KOPT-K1 (cell line): ENCODE results near the gene FTO.

ENCODE experiments used
- H3K27ac ChIP-seq: fragments of 200-600 bp; sonication (generic); 2 replicates; pipeline ENCODE4 v1.5.1; 2016; ENCODE audit warnings: antibody characterized with exemption, mild to moderate bottlenecking, low read depth, low read length; ENCODE audit not compliant: poor library complexity, severe bottlenecking
- H3K36me3 ChIP-seq: fragments of 200-600 bp; sonication (generic); 2 replicates; pipeline ENCODE4 v1.5.1; 2017; ENCODE audit warnings: antibody characterized with exemption, mild to moderate bottlenecking, low read length, moderate library complexity; ENCODE audit not compliant: insufficient read depth
- H3K9me3 ChIP-seq: fragments of 200-600 bp; sonication (generic); 2 replicates; pipeline ENCODE4 v1.5.1; 2017; ENCODE audit warnings: antibody characterized with exemption, low read length, mild to moderate bottlenecking; ENCODE audit not compliant: insufficient read depth, poor library complexity, severe bottlenecking

FTO gene

DNA sequence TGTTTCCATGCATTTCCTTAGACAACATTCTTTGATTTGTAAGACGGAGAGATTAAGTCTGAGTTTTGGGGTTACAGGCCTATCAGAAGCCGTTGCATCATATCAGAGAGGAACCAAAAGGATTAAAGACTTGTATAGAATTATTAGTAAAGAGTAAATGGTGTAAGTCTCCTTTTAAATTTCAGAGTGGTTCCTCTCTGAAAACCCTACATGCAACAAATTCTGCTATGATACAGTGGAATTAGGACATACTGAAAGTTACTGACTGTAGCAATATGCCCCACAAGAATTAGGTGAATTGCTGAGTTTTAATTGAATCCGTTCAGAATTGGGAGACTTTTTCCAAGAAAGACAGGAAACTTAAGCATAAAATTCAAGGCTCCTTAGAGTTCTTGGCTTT lies 221.6 kb downstream of the FTO start:
- Histone ChIP-seq H3K27ac (no peak overlapping the region), H3K36me3 (no peaks in the 10 kb centered on the region), H3K9me3 (no peaks in the 10 kb centered on the region)

DNA sequence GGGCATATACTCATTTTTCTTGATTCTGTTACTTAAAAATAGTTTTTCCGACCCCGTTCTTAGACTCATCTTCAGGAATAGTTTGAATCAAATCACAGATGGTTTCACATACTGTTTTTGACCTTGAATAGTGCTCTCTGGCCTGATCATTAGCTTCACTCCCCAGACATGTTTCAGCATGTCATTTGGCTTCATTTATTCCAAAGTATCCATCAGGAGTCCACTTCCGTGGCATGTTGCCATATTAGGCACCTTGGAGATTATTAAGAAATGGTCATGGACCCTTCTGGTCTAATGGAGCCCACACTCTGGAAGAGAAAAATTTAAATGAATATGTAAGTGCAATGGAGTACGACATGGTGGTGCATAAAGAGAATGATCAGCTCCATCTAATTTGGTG lies 222.3 kb downstream of the FTO start:
- Histone ChIP-seq H3K9me3 (no peaks in the 10 kb centered on the region), H3K36me3 (no peaks in the 10 kb centered on the region), H3K27ac (no peak overlapping the region)

DNA sequence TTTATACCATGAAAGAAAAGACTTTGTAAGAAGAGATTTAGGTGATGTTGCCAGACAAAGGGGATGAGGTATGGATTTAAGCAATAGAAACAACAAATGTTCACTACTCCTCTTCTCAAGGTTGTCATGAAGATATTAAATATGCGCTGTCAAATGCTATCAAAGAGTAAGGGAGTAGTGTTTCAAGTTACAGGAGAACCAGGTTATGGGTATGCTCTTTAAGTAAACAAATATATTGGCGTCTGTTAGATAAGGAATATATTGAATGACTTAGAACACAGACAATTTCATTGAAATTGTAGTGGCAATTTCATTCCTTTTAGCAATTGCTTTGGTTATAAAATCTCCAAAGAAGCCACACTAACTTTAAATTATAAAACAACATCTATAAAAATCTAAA lies 229.0 kb downstream of the FTO start:
- Histone ChIP-seq H3K27ac (no peak overlapping the region), H3K36me3 (peaks cover 15% of the 10 kb centered on the region; the same call in 1 of the 2 replicates), H3K9me3 (no peaks in the 10 kb centered on the region)

DNA sequence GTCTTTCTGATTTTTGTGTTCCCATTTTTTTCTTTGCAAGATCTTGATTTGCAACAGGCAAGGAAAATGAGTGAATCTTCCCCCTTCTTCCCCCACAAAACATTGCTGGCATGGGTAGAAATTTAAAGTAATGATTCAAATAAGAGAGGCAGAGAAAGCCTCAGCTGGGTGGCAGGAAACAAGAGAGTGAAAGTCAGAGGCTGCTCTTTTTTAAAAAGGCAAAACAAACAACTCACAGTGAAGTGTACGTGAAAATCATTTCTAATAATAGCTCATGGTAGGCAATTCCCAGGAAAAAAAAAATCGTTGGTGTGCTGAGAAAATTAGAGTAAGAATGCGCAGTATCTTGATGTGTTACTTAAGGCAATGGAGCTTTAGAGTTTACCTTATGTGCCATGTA lies 229.5 kb downstream of the FTO start:
- no peak overlapping the region for H3K27ac ChIP-seq
- peaks cover 15% of the 10 kb centered on the region; the same call in 1 of the 2 replicates for H3K36me3 ChIP-seq
- H3K9me3 ChIP-seq, result no peaks in the 10 kb centered on the region

DNA sequence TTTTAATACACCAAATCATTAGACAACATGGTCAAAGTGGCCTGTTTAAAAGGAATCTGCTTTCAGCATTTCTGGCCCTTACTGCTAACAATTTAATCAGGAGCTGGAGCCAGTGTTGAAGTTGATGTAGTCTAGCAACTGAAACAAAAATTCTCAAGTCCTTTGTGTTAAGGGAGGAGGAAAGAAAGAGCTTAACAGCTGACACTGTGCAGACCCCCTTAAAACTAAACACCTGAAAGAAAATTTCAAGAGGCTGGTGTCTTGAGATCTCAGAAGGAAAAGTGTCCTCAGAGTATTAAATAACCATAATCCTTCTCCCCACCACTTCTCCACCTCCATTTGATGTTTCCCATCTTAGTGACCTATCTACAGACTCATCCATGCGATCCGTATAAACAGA lies 232.1 kb downstream of the FTO start:
- no peaks in the 10 kb centered on the region for H3K9me3 ChIP-seq
- no peak overlapping the region for H3K27ac ChIP-seq
- peaks cover 15% of the 10 kb centered on the region; the same call in 1 of the 2 replicates for H3K36me3 ChIP-seq

DNA sequence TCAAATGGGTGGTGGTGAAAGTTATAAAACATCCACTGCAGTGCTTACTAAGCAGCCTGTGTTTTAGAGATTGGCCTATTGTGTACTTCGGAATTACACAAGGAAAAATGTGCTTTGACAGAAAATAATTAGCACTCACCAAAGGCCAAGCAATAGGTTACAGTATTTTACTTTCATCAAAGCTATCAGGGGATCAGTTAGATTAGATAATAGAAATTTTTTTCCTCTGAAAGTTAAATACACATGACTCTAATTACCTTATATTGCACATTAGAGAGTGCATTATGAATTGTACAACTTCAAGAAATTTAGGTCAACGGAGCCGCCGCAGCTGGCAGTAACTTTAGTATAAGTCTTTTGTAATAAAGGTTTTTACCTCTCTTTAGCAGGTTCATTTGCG lies 232.6 kb downstream of the FTO start:
- H3K36me3 ChIP-seq, result peaks cover 17% of the 10 kb centered on the region; the same call in 1 of the 2 replicates
- no peaks in the 10 kb centered on the region for H3K9me3 ChIP-seq
- H3K27ac ChIP-seq, result no peak overlapping the region

DNA sequence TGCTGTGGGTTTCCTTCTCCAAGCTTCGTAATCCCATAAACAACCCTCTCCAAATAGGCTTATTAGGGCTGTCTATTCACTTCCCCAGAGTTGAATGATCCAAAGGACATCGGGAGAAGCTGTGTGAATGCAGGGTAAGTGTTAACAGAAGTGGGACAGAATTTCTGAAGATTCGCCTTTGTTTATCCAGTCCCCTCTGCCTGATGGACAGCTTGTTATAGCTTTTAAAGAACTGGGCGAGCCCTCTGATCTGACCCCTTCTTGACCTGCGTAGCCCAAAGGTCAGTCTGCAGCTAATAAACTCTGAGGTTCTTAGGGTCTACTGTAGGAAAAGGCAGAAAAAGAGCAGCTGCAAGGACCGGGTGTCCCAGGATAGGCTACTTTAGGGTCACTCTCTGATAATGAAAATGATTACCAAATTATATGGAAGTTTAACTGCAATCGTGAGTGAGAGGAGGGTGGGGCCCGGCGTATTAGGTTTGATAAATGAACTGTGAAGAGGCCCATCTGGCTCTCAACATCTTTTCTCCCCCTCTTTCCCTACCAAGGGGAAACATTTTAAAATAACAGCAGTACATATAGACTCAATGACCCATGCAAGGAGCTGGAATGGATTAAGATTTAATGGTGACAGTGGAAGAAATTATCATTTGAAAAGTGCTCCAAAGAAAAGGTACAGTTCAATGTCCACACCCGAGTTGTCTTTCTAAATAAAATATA lies 233.4 kb downstream of the FTO start:
- H3K9me3 ChIP-seq, result no peaks in the 10 kb centered on the region
- H3K36me3 ChIP-seq, result peaks cover 18% of the 10 kb centered on the region; the same call in 1 of the 2 replicates

DNA sequence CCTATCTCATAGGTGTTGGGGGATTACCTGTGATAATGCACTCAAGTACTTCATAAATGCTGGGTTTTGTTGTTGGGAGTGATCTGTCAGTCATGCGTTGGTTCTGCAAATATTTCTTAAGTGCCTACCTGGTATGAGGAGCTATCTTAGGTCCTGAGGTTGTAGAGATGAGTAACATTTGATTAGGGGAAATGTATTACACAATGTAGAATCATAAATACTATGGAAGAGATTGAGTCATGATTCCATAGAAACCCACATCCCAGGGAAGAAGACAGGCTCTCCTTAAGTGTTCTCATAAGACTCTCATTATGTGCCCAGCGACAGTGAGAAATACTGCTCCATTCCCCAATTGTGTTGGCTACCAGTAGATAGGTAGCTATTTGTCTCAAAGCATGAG lies 240.1 kb downstream of the FTO start:
- H3K36me3 ChIP-seq, result peaks cover 4% of the 10 kb centered on the region; the same call in 1 of the 2 replicates
- no peaks in the 10 kb centered on the region for H3K9me3 ChIP-seq
- no peak overlapping the region for H3K27ac ChIP-seq

More for the DNA sequence above, 233.4 kb downstream of the FTO start:
- H3K27ac ChIP-seq, result no peak overlapping the region

DNA sequence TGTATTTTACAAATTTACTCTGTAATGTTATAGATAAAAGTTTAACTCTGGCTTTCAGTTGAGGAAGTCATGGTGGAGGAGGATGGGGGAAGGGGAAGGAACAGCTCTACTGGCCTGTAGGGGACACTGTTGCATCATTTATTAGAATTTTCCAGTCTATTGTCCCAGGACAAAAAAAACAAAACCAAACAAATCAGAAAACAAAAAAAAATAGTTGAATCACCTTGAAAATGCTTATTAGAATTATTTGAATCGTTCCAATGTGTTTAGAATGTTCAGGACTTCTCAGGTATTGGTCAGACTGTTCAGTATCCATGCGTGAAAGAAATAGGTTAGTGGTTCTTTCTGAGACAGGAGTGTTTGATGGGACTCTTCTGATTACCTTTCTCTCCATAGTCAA lies 242.0 kb downstream of the FTO start:
- Histone ChIP-seq H3K27ac (peak overlapping the region; percentile 48), H3K9me3 (no peaks in the 10 kb centered on the region), H3K36me3 (peaks cover 4% of the 10 kb centered on the region; the same call in 1 of the 2 replicates)

DNA sequence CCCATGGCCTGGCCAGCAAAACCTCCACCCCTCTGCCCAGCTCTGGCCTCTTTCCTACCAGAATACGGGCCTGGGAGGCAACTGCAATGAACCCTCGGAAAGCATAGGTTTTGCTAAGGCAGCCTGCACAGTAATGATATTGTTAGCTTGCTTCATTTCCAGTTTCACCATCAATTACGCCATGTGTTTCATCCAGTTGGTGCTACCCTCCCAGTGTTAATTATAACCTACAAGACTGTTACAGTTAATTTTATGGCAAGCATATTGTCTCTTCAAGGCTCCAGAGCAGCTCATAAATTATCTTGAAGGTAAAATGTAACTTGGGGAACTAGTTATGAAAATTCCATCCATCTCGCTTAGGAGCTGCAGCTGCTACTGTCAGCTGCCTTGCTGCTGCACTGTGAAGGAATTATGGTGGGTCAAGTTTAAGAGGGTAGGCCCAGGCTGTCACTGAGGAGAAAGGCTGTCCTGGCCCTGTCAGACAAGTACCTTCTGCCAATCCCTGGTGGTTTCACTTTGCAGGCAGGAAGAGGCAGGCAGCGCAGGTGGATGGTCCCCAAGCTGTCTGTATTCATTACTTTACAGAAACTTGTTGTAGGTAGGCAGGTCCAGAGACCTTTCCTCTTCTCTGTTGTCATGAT lies 242.9 kb downstream of the FTO start:
- no peaks in the 10 kb centered on the region for H3K9me3 ChIP-seq
- peak overlapping the region; percentile 48 for H3K27ac ChIP-seq
- no peaks in the 10 kb centered on the region for H3K36me3 ChIP-seq

DNA sequence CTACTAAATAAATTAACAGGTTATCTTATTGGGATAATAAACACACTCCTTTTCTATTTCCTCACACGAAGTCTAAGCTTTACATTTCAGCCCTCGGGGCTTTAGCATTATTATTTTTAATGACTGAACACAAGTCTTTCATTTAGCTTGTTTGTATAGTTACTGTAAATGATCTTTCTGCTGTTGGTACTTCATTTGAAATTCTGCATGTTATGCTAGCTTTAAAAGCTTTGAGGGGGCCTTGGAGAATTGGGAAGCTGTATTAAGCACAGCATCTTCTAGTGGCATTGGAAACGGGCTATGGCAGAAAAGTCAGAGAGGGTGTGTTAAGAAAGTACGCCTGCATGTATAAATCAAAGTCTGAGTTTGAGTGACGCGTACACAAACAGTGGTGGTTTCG lies 243.7 kb downstream of the FTO start:
- peak overlapping the region; percentile 48 for H3K27ac ChIP-seq
- H3K36me3 ChIP-seq, result no peaks in the 10 kb centered on the region
- no peaks in the 10 kb centered on the region for H3K9me3 ChIP-seq

DNA sequence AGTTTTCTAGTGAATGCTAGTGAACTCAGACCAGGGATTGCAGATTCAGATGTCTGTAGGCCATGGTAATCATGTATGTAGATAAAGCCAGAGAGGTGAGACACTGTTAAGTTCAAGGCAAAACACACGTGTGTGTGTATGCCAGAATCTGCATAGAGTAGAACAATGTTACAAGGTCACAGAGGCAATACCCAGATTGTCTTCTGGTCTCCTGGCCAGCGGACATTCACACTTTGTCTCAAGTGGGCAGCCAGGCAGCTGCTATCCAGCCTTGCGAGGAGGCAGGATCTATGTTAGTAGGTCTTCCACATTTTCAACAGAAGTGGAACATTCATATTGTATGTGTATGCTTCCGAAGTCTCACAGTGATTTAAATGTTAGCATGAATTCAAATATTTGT lies 244.4 kb downstream of the FTO start:
- Histone ChIP-seq H3K9me3 (no peaks in the 10 kb centered on the region), H3K27ac (peak overlapping the region; percentile 48), H3K36me3 (no peaks in the 10 kb centered on the region)

DNA sequence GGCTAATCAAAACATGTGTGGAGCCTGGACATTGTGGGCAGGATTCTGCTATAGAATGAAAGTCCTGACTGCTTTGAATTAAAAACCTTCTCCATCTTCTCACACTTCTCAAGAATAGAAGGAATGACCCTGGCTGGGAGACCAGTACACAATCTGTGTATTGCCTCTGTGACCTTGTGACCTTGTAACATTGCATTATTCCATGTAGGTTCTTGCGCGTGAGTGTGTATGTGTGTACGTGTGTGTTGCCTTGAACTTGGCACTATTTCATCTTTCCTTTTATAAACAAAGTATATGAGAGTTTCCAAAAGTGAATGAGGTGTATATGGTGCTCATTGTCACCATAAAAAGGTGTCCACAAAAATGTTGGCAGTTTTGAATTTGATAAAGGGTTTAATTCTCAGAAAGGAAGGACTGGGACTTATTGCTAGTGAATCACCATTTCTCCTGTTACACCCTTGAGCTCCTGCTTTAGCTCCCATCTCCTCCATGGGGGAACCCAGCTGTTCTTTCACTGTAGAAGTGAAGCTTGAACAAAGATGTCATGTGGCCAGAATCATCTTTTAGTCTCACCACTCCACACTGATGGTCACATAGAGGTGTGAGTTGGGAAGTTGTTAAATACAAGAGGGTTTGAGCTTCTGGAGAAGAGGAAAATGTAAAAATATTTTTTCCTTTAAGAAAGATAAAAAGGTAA lies 244.9 kb downstream of the FTO start:
- H3K27ac ChIP-seq, result no peak overlapping the region

DNA sequence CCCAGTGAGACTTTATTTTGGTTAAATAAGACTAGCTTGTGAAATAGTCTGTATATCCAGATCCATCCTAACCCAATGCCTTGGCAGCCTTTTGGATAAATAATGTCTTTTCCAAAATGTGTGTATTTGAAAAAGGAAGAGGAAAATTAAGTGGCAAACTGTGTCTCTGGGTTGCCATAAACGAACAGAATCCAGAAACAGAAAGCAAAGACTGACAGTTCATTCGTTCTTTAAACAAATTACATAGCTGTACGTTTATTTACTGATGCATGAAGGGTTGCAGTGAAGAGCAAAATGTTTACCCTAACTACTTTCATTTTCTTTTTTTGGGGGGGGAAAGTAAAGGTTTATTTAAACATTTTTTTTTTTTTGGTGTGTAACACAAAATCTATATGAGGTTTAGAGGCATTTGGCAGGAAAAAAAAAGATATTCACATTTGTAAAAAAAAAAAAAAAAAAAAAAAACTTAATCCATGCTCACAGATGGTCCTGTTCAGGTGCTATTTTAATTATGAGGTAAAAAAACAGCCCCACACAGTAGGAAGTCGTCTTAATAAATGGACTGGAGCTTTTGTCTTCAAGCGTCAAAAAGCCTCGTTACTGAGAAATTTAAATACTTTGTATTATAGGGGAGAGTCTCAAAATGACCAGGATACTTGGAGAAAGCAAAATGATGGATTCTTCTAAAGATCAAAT lies 245.9 kb downstream of the FTO start:
- no peaks in the 10 kb centered on the region for H3K9me3 ChIP-seq

More for the DNA sequence above, 244.9 kb downstream of the FTO start:
- no peaks in the 10 kb centered on the region for H3K9me3 ChIP-seq
- H3K36me3 ChIP-seq, result no peaks in the 10 kb centered on the region

DNA sequence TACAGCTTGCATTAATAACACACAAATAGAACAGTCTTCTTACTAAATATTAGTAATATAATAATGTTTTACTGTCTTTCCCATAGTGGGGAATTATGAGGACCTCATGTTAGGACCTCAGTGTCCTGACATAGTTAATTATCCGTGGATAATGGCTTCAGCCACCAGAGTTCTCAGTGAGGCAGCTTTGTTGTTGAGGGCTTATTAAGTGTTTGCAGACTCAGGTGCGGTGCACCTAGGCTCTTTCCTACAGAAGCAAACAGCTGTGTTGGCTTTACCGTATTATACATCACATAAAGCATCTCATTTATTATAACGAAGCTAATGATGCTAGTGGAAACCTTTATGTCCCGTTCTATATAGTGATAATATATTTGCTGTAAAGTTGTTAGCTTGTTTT lies 246.7 kb downstream of the FTO start:
- Histone ChIP-seq H3K27ac (no peak overlapping the region), H3K9me3 (no peaks in the 10 kb centered on the region), H3K36me3 (no peaks in the 10 kb centered on the region)

More for the DNA sequence above, 245.9 kb downstream of the FTO start:
- Histone ChIP-seq H3K36me3 (no peaks in the 10 kb centered on the region), H3K27ac (peak overlapping the region; percentile 28)
